K562 (cell line): ENCODE data around the gene FANCG. TPM values are rescaled to one million over a fixed set of nuclear protein-coding genes. Genes with fewer than 3 reads are reported as not detected.

ENCODE experiments used
- CBX1 ChIP-seq: sonication (generic); IDR thresholded peaks from 2 replicates; pipeline ENCODE4 v1.6.1; 2016; ENCODE audit warnings: antibody characterized with exemption, low read depth, mild to moderate bottlenecking
- GTF2A2 ChIP-seq: IDR thresholded peaks from 2 replicates; pipeline ENCODE4 v1.6.1; 2016; ENCODE audit warnings: mild to moderate bottlenecking, missing genetic modification characterization, missing compliant biosample characterization
- HNRNPUL1 ChIP-seq: fragments of 200-400 bp; formaldehyde crosslinking; IDR thresholded peaks from 2 replicates; pipeline ENCODE4 v1.6.1; 2017; ENCODE audit warnings: low read length
- KAT2B ChIP-seq: IDR thresholded peaks from one replicate; pipeline ENCODE4 v1.6.1; 2012; ENCODE audit warnings: low read depth, mild to moderate bottlenecking, control low read depth, inconsistent platforms, low read length, moderate library complexity
- KLF6 ChIP-seq: fragments of 250-450 bp; sonication (Bioruptor Pico); IDR thresholded peaks from 2 replicates; pipeline ENCODE4 v1.4.0; 2020; ENCODE audit warnings: mild to moderate bottlenecking, moderate library complexity, borderline replicate concordance
- MEIS2 ChIP-seq: fragments of 450-650 bp; IDR thresholded peaks from 2 replicates; pipeline ENCODE4 v1.6.1; 2014; ENCODE audit warnings: mild to moderate bottlenecking; ENCODE audit not compliant: partially characterized antibody
- PHB ChIP-seq: fragments of 250-450 bp; sonication (Bioruptor Pico); IDR thresholded peaks from 2 replicates; pipeline ENCODE4 v1.5.0; 2021
- POLR2AphosphoS2 ChIP-seq: IDR thresholded peaks from 2 replicates; pipeline ENCODE4 v1.6.1; 2012; ENCODE audit warnings: low read length, improper control_type of control experiment
- RAD51 ChIP-seq: fragments of 450-650 bp; IDR thresholded peaks from 2 replicates; pipeline ENCODE4 v1.7.1; 2016; ENCODE audit warnings: low read depth, mild to moderate bottlenecking, borderline replicate concordance
- RBBP5 ChIP-seq: fragments of 200-600 bp; sonication (generic); IDR thresholded peaks from 2 replicates; pipeline ENCODE4 v1.6.1; 2012; ENCODE audit warnings: borderline replicate concordance, mild to moderate bottlenecking, low read length, control low read depth, inconsistent platforms; ENCODE audit not compliant: insufficient read depth, poor library complexity, severe bottlenecking
- U2AF1 ChIP-seq: fragments of 200-400 bp; formaldehyde crosslinking; optimal IDR thresholded peaks from 2 replicates; pipeline ENCODE3; 2017; ENCODE audit warnings: mild to moderate bottlenecking, low read depth, low read length, moderate library complexity
- USF1 ChIP-seq: sonication (generic); formaldehyde crosslinking; IDR thresholded peaks from 2 replicates; pipeline ENCODE4 v1.9.0; 2022; ENCODE audit warnings: mild to moderate bottlenecking, missing genetic modification reagents
- ZNF121 ChIP-seq: sonication (generic); formaldehyde crosslinking; conservative IDR thresholded peaks from 2 replicates; pipeline ENCODE4 v1.8.0; 2022; ENCODE audit warnings: missing genetic modification reagents
- ZNF140 ChIP-seq: fragments of 250-450 bp; sonication (Bioruptor Pico); IDR thresholded peaks from 2 replicates; pipeline ENCODE4 v1.8.0; 2021; ENCODE audit warnings: moderate library complexity, mild to moderate bottlenecking, inconsistent platforms
- ZNF174 ChIP-seq: fragments of 250-450 bp; sonication (Bioruptor Pico); IDR thresholded peaks from 2 replicates; pipeline ENCODE4 v1.4.0; 2020; ENCODE audit warnings: mild to moderate bottlenecking
- ZNF175 ChIP-seq: fragments of 200-800 bp; sonication (Bioruptor generic); IDR thresholded peaks from 2 replicates; pipeline ENCODE4 v1.6.1; 2016; ENCODE audit warnings: low read depth, mild to moderate bottlenecking, missing genetic modification characterization, missing compliant biosample characterization
- polyA plus RNA-seq, 8 experiments: library from polyadenylated mRNA; depleted of rRNA in 4 of 8; stranded (reverse) in 5 of 8; unstranded in 3 of 8; fragments of >200 nt; fragmentation: Nextera tagmentation in 2 of 8; fragmentation: Illumina TruSeq in 1 of 8; extraction: Ambion mirVana in 2 of 8; extraction: Trizol in 1 of 8; gene quantifications; 2 replicates each; pipeline versions ENCODE4 v1.2.1 to v1.2.3, GENCODE V29; 2011 to 2014; ENCODE audit warnings: inconsistent platforms in 1 of 8, missing spikeins in 1 of 8
- total RNA-seq, 7 experiments: library from RNA; depleted of rRNA in 6 of 7; stranded (reverse); fragments of >200 nt in 6 of 7; fragmentation: Illumina TruSeq in 2 of 7; extraction: Trizol in 2 of 7; gene quantifications; 2 replicates each; pipeline versions ENCODE4 v1.2.1 to v1.2.3, GENCODE V29; 2011 to 2021; ENCODE audit warnings: low replicate concordance in 1 of 7
- TF ChIP-seq, protein P1 (sequence below): fragments of 450-650 bp; IDR thresholded peaks from 2 replicates; pipeline ENCODE4 v1.6.1; 2016; ENCODE audit warnings: antibody characterized with exemption
- TF ChIP-seq, protein P2 (sequence below), 2 experiments: fragments of 450-650 bp; IDR thresholded peaks; 2 replicates each; pipeline ENCODE4 v1.6.1; 2018; ENCODE audit warnings: mild to moderate bottlenecking in 2 of 2, low read depth in 1 of 2; ENCODE audit not compliant: partially characterized antibody in 2 of 2
- TF ChIP-seq, protein P3 (sequence below): sonication (generic); formaldehyde crosslinking; IDR thresholded peaks from 2 replicates; pipeline ENCODE4 v1.8.1; 2023; ENCODE audit warnings: mild to moderate bottlenecking, missing genetic modification reagents

The FANCG gene
- total and polyA plus RNA-seq, 9 of the 15 experiments (the other 6 are each of a cell fraction or from before 2014, with no cell fraction given) = 7.5 to 43.9 (median 31.0) TPM

DNA sequence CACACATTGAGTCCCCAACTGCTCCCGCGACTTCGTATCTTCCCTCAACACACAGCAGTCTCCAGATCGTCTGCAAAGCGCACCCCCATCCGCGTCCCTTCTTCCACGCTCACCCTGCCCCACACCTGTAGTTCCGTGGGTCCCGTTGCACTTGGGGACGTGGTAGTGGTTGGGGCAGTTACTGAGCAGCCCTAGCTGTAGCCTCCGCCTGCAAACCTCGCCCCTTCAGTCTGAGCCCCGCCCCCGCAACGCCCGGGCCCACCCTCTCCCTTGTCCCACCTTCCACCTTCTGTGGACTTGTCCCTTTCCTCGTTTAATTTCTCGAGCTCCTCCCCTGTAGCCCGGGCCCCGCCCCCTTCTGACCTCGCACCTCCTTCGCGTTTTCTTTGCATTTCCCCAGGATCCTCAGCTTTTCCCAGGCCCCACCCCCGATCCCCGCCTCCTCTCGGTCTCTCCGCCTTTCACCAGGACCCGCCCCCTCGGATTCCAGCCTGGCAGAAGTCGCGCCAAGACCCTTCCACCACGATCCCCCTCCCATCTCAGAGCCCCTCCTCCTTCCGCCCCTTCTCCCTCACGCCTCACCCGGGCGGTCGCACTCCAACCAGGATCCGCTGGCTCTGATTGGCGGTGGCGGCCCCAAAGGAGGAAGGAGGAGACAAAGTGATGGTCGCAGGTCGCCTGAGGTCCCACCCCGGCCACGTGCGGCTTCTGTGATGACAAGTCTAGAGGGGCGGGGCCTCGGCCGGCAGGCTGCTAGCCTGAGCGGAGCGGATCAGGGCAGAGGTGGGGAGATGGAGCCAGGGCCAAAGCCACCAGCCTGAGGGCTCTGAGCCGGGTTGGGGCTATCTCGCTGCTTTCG lies 36.2 kb upstream of the FANCG start, which contains the start of gene ATOSB (continued):
- TF ChIP-seq USF1 (CRISPR knock-in tag) = peak; percentile 93
- TF ChIP-seq HNRNPUL1 = no peak
- no peak for TF ChIP-seq ZNF174 (CRISPR knock-in tag)
- no peak for TF ChIP-seq PHB
- TF ChIP-seq RAD51 = peak; percentile 78
- no peak for TF ChIP-seq GTF2A2 (tag)
- no peak for TF ChIP-seq KAT2B
- no peak for TF ChIP-seq ZNF121
- TF ChIP-seq, protein P1, sequence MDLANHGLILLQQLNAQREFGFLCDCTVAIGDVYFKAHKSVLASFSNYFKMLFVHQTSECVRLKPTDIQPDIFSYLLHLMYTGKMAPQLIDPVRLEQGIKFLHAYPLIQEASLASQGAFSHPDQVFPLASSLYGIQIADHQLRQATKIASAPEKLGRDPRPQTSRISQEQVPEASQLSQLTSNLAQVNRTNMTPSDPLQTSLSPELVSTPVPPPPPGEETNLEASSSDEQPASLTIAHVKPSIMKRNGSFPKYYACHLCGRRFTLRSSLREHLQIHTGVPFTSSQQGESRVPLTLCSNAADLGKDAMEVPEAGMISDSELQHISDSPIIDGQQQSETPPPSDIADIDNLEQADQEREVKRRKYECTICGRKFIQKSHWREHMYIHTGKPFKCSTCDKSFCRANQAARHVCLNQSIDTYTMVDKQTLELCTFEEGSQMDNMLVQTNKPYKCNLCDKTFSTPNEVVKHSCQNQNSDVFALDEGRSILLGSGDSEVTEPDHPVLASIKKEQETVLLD = no peak
- TF ChIP-seq ZNF140 (CRISPR knock-in tag) = no peak
- peak; percentile 69 for TF ChIP-seq MEIS2
- TF ChIP-seq U2AF1 = no peak
- TF ChIP-seq RBBP5 = peak; percentile 21
- TF ChIP-seq, protein P2, sequence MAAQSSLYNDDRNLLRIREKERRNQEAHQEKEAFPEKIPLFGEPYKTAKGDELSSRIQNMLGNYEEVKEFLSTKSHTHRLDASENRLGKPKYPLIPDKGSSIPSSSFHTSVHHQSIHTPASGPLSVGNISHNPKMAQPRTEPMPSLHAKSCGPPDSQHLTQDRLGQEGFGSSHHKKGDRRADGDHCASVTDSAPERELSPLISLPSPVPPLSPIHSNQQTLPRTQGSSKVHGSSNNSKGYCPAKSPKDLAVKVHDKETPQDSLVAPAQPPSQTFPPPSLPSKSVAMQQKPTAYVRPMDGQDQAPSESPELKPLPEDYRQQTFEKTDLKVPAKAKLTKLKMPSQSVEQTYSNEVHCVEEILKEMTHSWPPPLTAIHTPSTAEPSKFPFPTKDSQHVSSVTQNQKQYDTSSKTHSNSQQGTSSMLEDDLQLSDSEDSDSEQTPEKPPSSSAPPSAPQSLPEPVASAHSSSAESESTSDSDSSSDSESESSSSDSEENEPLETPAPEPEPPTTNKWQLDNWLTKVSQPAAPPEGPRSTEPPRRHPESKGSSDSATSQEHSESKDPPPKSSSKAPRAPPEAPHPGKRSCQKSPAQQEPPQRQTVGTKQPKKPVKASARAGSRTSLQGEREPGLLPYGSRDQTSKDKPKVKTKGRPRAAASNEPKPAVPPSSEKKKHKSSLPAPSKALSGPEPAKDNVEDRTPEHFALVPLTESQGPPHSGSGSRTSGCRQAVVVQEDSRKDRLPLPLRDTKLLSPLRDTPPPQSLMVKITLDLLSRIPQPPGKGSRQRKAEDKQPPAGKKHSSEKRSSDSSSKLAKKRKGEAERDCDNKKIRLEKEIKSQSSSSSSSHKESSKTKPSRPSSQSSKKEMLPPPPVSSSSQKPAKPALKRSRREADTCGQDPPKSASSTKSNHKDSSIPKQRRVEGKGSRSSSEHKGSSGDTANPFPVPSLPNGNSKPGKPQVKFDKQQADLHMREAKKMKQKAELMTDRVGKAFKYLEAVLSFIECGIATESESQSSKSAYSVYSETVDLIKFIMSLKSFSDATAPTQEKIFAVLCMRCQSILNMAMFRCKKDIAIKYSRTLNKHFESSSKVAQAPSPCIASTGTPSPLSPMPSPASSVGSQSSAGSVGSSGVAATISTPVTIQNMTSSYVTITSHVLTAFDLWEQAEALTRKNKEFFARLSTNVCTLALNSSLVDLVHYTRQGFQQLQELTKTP (IDR thresholded peaks at IDR 0.05; ENCODE audit: low read depth in 1 of 2, partially characterized antibody in 2 of 2) = no peak
- no peak for TF ChIP-seq POLR2AphosphoS2
- TF ChIP-seq, protein P3, sequence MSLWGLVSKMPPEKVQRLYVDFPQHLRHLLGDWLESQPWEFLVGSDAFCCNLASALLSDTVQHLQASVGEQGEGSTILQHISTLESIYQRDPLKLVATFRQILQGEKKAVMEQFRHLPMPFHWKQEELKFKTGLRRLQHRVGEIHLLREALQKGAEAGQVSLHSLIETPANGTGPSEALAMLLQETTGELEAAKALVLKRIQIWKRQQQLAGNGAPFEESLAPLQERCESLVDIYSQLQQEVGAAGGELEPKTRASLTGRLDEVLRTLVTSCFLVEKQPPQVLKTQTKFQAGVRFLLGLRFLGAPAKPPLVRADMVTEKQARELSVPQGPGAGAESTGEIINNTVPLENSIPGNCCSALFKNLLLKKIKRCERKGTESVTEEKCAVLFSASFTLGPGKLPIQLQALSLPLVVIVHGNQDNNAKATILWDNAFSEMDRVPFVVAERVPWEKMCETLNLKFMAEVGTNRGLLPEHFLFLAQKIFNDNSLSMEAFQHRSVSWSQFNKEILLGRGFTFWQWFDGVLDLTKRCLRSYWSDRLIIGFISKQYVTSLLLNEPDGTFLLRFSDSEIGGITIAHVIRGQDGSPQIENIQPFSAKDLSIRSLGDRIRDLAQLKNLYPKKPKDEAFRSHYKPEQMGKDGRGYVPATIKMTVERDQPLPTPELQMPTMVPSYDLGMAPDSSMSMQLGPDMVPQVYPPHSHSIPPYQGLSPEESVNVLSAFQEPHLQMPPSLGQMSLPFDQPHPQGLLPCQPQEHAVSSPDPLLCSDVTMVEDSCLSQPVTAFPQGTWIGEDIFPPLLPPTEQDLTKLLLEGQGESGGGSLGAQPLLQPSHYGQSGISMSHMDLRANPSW (CRISPR knock-in tag) = no peak
- TF ChIP-seq ZNF175 (CRISPR knock-in tag) = no peak
- TF ChIP-seq KLF6 (CRISPR knock-in tag) = no peak
- TF ChIP-seq CBX1 = no peak
